H9 (cell line): ENCODE measurements around the gene EFNB2. TPM values are rescaled to one million over a fixed set of nuclear protein-coding genes. Genes with fewer than 3 reads are reported as not detected.
A peak's percentile ranks its signal among the peaks of the same experiment; 100 is the strongest.

Experiments used
- DNase-seq: peaks from one replicate; pipeline ENCODE4 v3.0.0-alpha.2; 2017
- H2AFZ ChIP-seq: one replicate; pipeline ENCODE4 v1.6.1; 2013; ENCODE audit warnings: mild to moderate bottlenecking, low read length, control low read depth, moderate library complexity
- H2AK5ac ChIP-seq: 2 replicates; pipeline ENCODE4 v1.6.1; 2013; ENCODE audit warnings: low read length, control low read depth, mixed read lengths; ENCODE audit not compliant: insufficient read length
- H2BK120ac ChIP-seq: one replicate; pipeline ENCODE4 v1.6.1; 2013; ENCODE audit warnings: low read depth, mild to moderate bottlenecking, low read length, control low read depth, inconsistent platforms; ENCODE audit not compliant: poor library complexity, severe bottlenecking
- H2BK12ac ChIP-seq: 2 replicates; pipeline ENCODE4 v1.6.1; 2013; ENCODE audit warnings: low read length, control low read depth, mixed read lengths, low read depth; ENCODE audit not compliant: insufficient read length
- H2BK15ac ChIP-seq: 2 replicates; pipeline ENCODE4 v1.6.1; 2013; ENCODE audit warnings: low read depth, low read length, control low read depth
- H2BK20ac ChIP-seq: one replicate; pipeline ENCODE4 v1.6.1; 2013; ENCODE audit warnings: low read depth, mild to moderate bottlenecking, low read length, control low read depth, inconsistent platforms; ENCODE audit not compliant: poor library complexity, severe bottlenecking
- H2BK5ac ChIP-seq: 2 replicates; pipeline ENCODE4 v1.6.1; 2013; ENCODE audit warnings: low read length, control low read depth, mixed read lengths; ENCODE audit not compliant: insufficient read length
- H3K14ac ChIP-seq: 2 replicates; pipeline ENCODE4 v1.6.1; 2013; ENCODE audit warnings: low read length, control low read depth; ENCODE audit not compliant: insufficient read depth
- H3K18ac ChIP-seq: 2 replicates; pipeline ENCODE4 v1.6.1; 2013; ENCODE audit warnings: low read depth, mild to moderate bottlenecking, mixed read lengths, low read length, control low read depth; ENCODE audit not compliant: insufficient read length
- H3K23ac ChIP-seq: 2 replicates; pipeline ENCODE4 v1.6.1; 2013; ENCODE audit warnings: low read length, control low read depth, mixed read lengths, low read depth; ENCODE audit not compliant: insufficient read length
- H3K23me2 ChIP-seq: 2 replicates; pipeline ENCODE4 v1.6.1; 2013; ENCODE audit warnings: low read depth, mild to moderate bottlenecking, mixed read lengths, low read length, control low read depth; ENCODE audit not compliant: insufficient read length, poor library complexity, severe bottlenecking
- H3K27ac ChIP-seq: 2 replicates; pipeline ENCODE4 v1.5.1; 2013; ENCODE audit warnings: low read length, control low read depth, mixed read lengths, low read depth; ENCODE audit not compliant: insufficient read length
- H3K27me3 ChIP-seq: 2 replicates; pipeline ENCODE4 v1.6.1; 2013; ENCODE audit warnings: low read length, control low read depth, inconsistent platforms; ENCODE audit not compliant: insufficient read depth
- H3K4ac ChIP-seq: 2 replicates; pipeline ENCODE4 v1.6.1; 2013; ENCODE audit warnings: low read depth, mild to moderate bottlenecking, control low read depth, inconsistent platforms, low read length, moderate library complexity
- H3K4me1 ChIP-seq: 2 replicates; pipeline ENCODE4 v1.6.1; 2013; ENCODE audit warnings: low read length, control low read depth, inconsistent platforms; ENCODE audit not compliant: insufficient read depth
- H3K4me2 ChIP-seq: 2 replicates; pipeline ENCODE4 v1.6.1; 2013; ENCODE audit warnings: low read length, control low read depth, mixed read lengths; ENCODE audit not compliant: insufficient read length, insufficient read depth
- H3K56ac ChIP-seq: 2 replicates; pipeline ENCODE4 v1.6.1; 2013; ENCODE audit warnings: low read depth, mild to moderate bottlenecking, mixed read lengths, low read length, control low read depth; ENCODE audit not compliant: insufficient read length
- H3K79me1 ChIP-seq: 2 replicates; pipeline ENCODE4 v1.6.1; 2013; ENCODE audit warnings: low read depth, mild to moderate bottlenecking, moderate library complexity, low read length, control low read depth, inconsistent platforms; ENCODE audit not compliant: insufficient read depth, poor library complexity, severe bottlenecking
- H3K79me2 ChIP-seq: 2 replicates; pipeline ENCODE4 v1.6.1; 2013; ENCODE audit warnings: low read length, control low read depth, inconsistent platforms; ENCODE audit not compliant: insufficient read depth
- H3K9ac ChIP-seq: 2 replicates; pipeline ENCODE4 v1.6.1; 2013; ENCODE audit warnings: low read length, control low read depth, mixed read lengths; ENCODE audit not compliant: insufficient read length; ENCODE audit errors: extremely low read depth
- H3K9me3 ChIP-seq: one replicate; pipeline ENCODE4 v1.6.1; 2013; ENCODE audit warnings: low read depth, low read length, inconsistent platforms; ENCODE audit not compliant: control insufficient read depth
- H3T11ph ChIP-seq: one replicate; pipeline ENCODE4 v1.6.1; 2013; ENCODE audit warnings: mild to moderate bottlenecking, low read length, control low read depth, inconsistent platforms
- H4K20me1 ChIP-seq: one replicate; pipeline ENCODE4 v1.6.1; 2013; ENCODE audit not compliant: control insufficient read depth, insufficient read length, insufficient read depth
- H4K5ac ChIP-seq: 2 replicates; pipeline ENCODE4 v1.6.1; 2013; ENCODE audit warnings: low read depth, mild to moderate bottlenecking, mixed read lengths, low read length, control low read depth; ENCODE audit not compliant: insufficient read length
- H4K8ac ChIP-seq: replicated peaks from 2 replicates; pipeline ENCODE4 v1.6.1; 2013; ENCODE audit warnings: low read length, control low read depth, mixed read lengths, low read depth; ENCODE audit not compliant: insufficient read length
- H4K91ac ChIP-seq: 2 replicates; pipeline ENCODE4 v1.6.1; 2013; ENCODE audit warnings: low read depth, mild to moderate bottlenecking, moderate library complexity, mixed read lengths, low read length, control low read depth; ENCODE audit not compliant: insufficient read length
- H3K27ac Mint-ChIP-seq, 3 experiments: 2 replicates in 2 of 3; 3 replicates in 1 of 3; pipeline ENCODE4 v1.8.0; 2020 to 2021; ENCODE audit warnings: mixed read lengths in 3 of 3, mild to moderate bottlenecking in 1 of 3, moderate library complexity in 1 of 3
- H3K27me3 Mint-ChIP-seq: 2 replicates; pipeline ENCODE4 v1.8.0; 2021; ENCODE audit warnings: low read depth, mild to moderate bottlenecking, moderate library complexity, mixed read lengths
- H3K36me3 Mint-ChIP-seq, 3 experiments: 2 replicates in 2 of 3; 3 replicates in 1 of 3; pipeline ENCODE4 v1.8.0; 2020 to 2021; ENCODE audit warnings: low read depth in 3 of 3, mixed read lengths in 3 of 3; ENCODE audit not compliant: insufficient read depth in 1 of 3
- H3K4me1 Mint-ChIP-seq, 2 experiments: 2 replicates each; pipeline ENCODE4 v1.8.0; 2020; ENCODE audit warnings: mixed read lengths in 2 of 2
- H3K4me3 Mint-ChIP-seq, 2 experiments: 2 replicates in 1 of 2; 3 replicates in 1 of 2; pipeline ENCODE4 v1.8.0; 2020 to 2021; ENCODE audit warnings: mild to moderate bottlenecking in 2 of 2, mixed read lengths in 2 of 2, moderate library complexity in 1 of 2
- H3K9me3 Mint-ChIP-seq, 2 experiments: 2 replicates in 1 of 2; 3 replicates in 1 of 2; pipeline ENCODE4 v1.8.0; 2020; ENCODE audit warnings: mild to moderate bottlenecking in 2 of 2, mixed read lengths in 2 of 2, moderate library complexity in 1 of 2
- whole genome bisulfite sequencing: extraction: QIAGEN DNeasy Blood & Tissue Kit; methylation state at CpG from one replicate; pipeline ENCODE4 v1.1.7; 2013; ENCODE audit warnings: missing lambda C conversion rate, low lambda C conversion rate, mixed read lengths; ENCODE audit not compliant: insufficient read length; ENCODE audit errors: extremely low coverage; 5-methylcytosine and 5-hydroxymethylcytosine counted together
- total RNA-seq: library from RNA; stranded (reverse); gene quantifications from 2 replicates; pipeline ENCODE4 v1.2.1, GENCODE V29; 2021
- TF ChIP-seq, protein P1 (sequence below): fragments of 200-600 bp; sonication (generic); conservative IDR thresholded peaks from 3 replicates; pipeline ENCODE4 v1.8.0; 2021; ENCODE audit warnings: antibody characterized with exemption, mild to moderate bottlenecking

Gene EFNB2
- total RNA-seq, 1 experiment from 2014 or later = 12.7 TPM

DNA sequence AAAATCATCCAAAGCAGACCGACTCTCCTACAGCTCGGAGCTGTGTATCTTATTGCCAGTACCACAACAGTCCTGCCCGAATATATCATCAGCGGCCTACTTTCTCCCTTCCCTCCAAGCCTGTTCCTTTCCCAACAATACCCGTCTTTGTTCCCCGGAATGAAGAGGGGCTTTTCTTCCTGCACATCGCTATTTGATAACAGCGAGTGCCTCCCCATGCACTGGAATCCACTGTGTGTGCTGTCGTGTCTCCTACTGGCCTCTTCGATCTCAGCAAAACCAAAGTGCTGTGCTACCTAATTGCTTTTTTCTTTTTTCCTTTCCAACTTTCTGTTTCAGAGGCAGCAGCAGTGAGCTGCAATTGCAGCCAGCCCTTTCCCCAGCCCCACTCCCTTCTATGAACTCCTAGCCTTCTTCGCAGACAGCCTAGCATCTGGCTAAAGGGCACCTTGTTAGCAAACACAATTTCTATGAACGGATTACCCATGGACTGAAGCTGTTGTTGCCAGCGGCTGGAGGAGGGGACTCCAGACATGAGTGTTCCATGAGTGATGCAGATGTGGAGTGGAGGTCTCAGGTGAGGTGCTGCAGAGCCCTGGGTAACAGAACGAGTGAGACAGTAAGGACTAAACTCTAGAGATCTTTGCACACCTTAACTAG is 43.4 kb downstream of the EFNB2 start:
- Mint-ChIP-seq H3K9me3 (no peaks in the 10 kb centered on the region), H3K27me3 (no peaks in the 10 kb centered on the region), H3K36me3 (peaks cover 27 to 33% (median 29%) of the 10 kb centered on the region in 3 experiments; a peak in 6 of 7 replicates), H3K4me3 (no peak overlapping the region), H3K4me1 (peaks cover 17 to 20% of the 10 kb centered on the region in 2 experiments), H3K27ac (peak overlapping the region in 2 of 3 experiments; percentile 50 to 52; a peak in 2 of 7 replicates)
- Histone ChIP-seq H3K18ac (no peak overlapping the region), H3K9me3 (no peaks in the 10 kb centered on the region), H3K79me1 (no peaks in the 10 kb centered on the region), H3K23ac (no peak overlapping the region), H3T11ph (no peak overlapping the region), H2BK120ac (no peak overlapping the region), H3K27me3 (no peaks in the 10 kb centered on the region), H3K79me2 (no peaks in the 10 kb centered on the region), H3K4me2 (no peak overlapping the region), H3K9ac (no peak overlapping the region), H4K5ac (no peak overlapping the region), H2AK5ac (no peak overlapping the region), H2AFZ (no peak overlapping the region), H4K20me1 (no peaks in the 10 kb centered on the region), H2BK12ac (no peak overlapping the region), H3K56ac (no peak overlapping the region), H2BK15ac (no peak overlapping the region), H3K27ac (no peak overlapping the region), H4K91ac (no peak overlapping the region), H3K4ac (no peak overlapping the region), H2BK5ac (no peak overlapping the region), H3K23me2 (no peaks in the 10 kb centered on the region), H3K4me1 (peaks cover 3% of the 10 kb centered on the region; the same call in 1 of the 2 replicates), H4K8ac (no peak overlapping the region), H2BK20ac (no peak overlapping the region), H3K14ac (no peak overlapping the region)
- TF ChIP-seq, protein P1, sequence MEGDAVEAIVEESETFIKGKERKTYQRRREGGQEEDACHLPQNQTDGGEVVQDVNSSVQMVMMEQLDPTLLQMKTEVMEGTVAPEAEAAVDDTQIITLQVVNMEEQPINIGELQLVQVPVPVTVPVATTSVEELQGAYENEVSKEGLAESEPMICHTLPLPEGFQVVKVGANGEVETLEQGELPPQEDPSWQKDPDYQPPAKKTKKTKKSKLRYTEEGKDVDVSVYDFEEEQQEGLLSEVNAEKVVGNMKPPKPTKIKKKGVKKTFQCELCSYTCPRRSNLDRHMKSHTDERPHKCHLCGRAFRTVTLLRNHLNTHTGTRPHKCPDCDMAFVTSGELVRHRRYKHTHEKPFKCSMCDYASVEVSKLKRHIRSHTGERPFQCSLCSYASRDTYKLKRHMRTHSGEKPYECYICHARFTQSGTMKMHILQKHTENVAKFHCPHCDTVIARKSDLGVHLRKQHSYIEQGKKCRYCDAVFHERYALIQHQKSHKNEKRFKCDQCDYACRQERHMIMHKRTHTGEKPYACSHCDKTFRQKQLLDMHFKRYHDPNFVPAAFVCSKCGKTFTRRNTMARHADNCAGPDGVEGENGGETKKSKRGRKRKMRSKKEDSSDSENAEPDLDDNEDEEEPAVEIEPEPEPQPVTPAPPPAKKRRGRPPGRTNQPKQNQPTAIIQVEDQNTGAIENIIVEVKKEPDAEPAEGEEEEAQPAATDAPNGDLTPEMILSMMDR = no peak
- DNase-seq = no peak
- no CpG with 5 or more reads among the region's 14 CpGs for WGBS
